Left renal pelvis (tissue), 4 donors: ENCODE data around the gene TRIM61. TPM values are rescaled to one million over a fixed set of nuclear protein-coding genes. Genes with fewer than 3 reads are reported as not detected.
A peak's percentile ranks its signal among the peaks of the same experiment; 100 is the strongest.
"Not testable (repeated sequence)": the region's sequence is repeated elsewhere in the genome, so short reads cannot be mapped to it uniquely, and the experiment has no call there.

Experiments used
- DNase-seq, 4 donors: peaks; one replicate each; pipeline ENCODE4 v3.0.0-alpha.2; 2013; ENCODE audit warnings: low read depth in 4 of 4, low spot score in 3 of 4
- polyA plus RNA-seq, 4 donors: library from polyadenylated mRNA; unstranded; fragments of 120-200 nt; gene quantifications; one replicate each; pipeline ENCODE4 v1.2.1, GENCODE V29; 2013; ENCODE audit not compliant: insufficient read length in 4 of 4

The TRIM61 gene
- polyA plus RNA-seq, 4 donors: 2.2 to 3.3 (median 2.8) TPM

GRCh38 chr4:164959421-164959820 lies 18.0 kb downstream of the TRIM61 start:
- DNase-seq: not testable (repeated sequence)

GRCh38 chr4:164956766-164957643 lies 20.5 kb downstream of the TRIM61 start:
- DNase-seq: peak; percentile 16 to 56 (median 48)

- DNase-seq: no peak
Measured at GRCh38 chr4:164955107-164955805, 22.2 kb downstream of the TRIM61 start.

DNA sequence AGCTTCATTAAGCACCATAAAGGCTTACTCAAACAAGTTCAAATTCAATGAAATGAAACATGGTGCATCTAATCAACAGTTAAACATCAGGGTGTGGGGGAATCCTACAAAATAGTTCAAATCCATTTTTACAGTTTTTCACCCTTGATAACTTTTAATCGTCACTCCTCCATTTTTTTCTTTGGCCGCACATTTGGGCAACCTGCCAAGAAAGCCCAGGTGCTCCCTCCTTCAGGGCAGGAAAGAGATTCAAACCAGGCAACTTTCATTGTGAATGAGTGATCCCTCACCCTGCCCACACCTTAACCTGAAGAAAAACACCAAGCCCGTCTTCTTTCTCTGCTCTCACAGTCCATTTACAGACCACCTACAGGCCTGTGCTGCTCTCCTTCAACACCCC lies 24.9 kb downstream of the TRIM61 start:
- no peak for DNase-seq

DNA sequence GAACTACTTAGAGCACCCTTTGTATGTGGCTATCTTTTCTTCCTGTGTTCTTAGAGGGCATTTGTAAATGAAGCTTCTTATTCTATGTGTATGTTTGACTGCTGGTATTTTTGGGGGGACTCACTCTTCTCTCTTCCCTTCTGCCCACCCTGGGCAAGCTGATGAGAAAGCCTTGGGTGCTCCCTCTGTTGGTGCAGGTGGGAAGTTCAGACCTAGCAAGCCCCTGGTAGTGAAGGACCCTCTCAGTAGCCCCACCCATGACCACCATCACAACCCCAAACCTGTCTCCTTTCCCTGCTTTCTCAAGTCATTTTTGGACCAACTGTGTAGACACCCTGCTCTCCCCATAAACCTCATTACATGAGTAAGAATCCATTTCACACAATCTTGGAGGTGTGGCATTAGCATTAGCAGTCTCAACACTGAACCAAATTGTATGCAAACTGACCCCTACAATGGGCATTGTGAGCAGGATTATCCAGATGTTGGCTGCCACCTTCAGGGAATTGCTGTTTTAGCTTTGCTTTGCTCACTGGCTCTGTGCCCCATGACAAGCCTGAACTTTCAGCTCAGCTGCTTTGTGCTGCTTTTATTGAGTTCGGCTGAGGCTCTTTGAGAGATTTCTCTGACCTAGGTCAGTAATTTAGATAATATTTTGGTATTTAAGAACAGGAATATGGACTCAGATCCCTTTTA lies 27.9 kb downstream of the TRIM61 start:
- DNase-seq: no peak

DNA sequence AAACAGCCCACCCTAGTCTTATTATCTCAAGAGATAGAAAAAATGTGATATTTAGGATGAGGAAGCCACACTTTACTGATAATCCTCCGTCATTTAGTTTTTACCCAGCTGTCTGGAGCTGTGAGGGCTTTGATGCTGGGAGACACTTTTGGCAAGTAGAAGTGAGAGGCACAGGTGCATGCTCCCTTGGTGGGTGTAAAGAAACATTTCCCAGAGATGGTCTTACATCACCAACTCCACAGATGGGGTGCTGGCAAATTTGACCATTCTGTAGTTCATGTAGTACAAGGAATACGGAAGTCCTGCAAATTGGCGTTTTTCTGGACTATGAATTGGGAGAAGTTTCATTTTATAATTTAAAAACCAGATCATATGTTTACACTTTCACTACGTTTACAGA lies 28.5 kb downstream of the TRIM61 start:
- DNase-seq: no peak

DNA sequence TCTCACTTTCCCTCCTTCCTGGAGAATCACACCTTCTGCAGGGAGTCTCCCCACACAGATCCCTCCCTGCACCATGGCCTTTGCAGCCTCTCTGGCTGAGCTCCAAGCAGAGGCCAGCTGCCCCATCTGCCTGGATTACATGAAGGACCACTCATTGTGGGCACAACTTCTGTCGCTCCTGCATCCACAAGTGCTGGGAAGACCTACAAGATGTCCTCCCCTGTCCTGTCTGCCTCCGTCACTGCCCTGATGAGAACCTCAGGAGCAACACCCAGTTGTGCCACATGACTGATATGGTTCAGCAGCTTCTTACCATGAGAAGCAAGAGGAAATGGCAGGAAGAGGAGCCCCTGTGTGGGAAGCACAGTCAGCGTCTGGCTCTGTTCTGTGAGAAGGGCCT lies 29.5 kb downstream of the TRIM61 start:
- DNase-seq: not testable (repeated sequence)

- no peak for DNase-seq
Measured at GRCh38 chr4:164946810-164947209, 30.6 kb downstream of the TRIM61 start.

DNA sequence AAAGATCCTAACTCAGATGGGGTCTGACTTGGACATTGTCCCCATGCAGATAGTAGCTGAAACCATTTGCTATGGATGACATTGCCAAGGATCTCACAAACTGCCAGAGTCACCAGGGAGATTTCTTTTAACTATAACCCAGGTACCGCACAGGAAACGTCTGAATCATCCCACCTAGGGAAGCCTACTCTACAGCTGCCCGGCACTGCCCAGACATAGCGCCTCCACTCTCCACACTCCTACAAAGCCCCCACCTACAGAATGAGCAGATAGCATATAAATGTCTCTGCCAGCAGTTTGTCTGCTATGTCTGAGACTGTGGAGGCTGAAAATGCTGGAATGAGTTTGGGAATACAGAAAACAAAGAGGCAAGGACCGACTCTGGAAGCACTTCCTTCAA lies 32.3 kb downstream of the TRIM61 start:
- no peak for DNase-seq

- no peak for DNase-seq
Measured at GRCh38 chr4:164943192-164943591, 34.3 kb downstream of the TRIM61 start.

GRCh38 chr4:164937576-164938270 lies 39.7 kb downstream of the TRIM61 start:
- no peak for DNase-seq

GRCh38 chr4:164935865-164936606 lies 41.4 kb downstream of the TRIM61 start:
- not testable (repeated sequence) for DNase-seq

GRCh38 chr4:164935363-164935762 lies 42.1 kb downstream of the TRIM61 start:
- no peak for DNase-seq

GRCh38 chr4:164933244-164933643 lies 44.2 kb downstream of the TRIM61 start:
- no peak for DNase-seq

DNA sequence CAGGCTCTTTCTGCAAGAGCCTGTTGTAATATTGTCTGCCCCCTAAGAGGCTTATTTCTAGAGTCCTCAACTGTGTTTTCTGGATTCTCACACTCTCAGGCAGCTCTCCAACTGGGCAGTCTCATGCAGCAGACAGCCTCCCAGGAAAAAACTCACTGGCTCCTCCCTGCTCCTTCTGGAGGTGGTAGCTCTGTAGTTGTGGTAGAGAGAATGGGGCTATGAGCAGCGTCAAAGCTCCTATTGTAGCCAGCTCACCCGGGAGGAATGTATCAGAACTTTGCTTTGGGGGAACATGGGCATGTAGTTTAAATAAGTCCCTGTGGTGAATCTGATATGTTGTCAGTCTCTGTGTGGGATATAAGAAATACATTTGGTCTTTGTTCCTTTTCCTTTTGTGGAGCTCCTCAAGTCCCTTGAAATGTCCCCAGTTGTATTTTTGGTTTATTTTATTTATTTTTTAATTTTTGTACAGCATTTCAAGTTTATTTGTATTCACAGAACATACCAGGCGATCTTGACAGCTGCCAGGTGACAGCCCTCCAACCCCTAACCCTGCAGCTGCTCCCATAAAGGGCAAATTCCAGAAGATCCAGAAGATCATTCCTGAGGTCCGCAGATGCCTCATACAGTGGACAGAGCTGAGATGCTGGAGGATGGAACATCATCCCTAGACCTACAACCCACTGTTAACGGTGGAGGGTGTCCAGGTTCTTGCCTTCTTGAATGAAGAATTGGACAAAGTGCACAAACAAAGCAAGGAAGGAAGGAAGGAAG lies 45.7 kb downstream of the TRIM61 start:
- DNase-seq: no peak

GRCh38 chr4:164930647-164931046 lies 46.8 kb downstream of the TRIM61 start:
- no peak for DNase-seq

GRCh38 chr4:164927101-164927500 lies 50.4 kb downstream of the TRIM61 start:
- DNase-seq: not testable (repeated sequence)

GRCh38 chr4:164926301-164926700 lies 51.2 kb downstream of the TRIM61 start:
- DNase-seq: no peak

- no peak for DNase-seq
Measured at GRCh38 chr4:164924670-164925238, 52.7 kb downstream of the TRIM61 start.
